ENCODE data around the gene EDA2R.

DNA sequence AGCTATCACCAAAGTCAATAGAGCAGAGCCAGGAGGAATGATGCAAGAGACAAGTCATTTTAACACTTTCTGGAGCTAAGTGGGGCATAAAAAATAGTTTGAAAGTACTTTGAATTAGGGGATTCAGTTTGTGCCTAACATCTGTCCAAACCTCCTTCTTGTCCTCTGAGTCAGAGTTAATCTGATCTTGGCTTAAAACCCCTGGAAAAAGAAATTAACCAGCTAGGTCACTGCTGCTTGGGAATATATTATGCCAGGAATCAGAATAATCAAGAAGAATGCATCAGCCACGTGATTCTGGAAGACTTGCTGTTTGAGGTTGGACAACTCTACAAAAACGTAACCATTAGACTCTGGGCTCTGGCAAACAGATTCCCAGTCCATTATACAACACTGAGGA, 45.3 kb upstream of the EDA2R start:
- TF ChIP-seq CTCF (IDR thresholded peaks at IDR 0.05) (no peak), POLR2AphosphoS5 (IDR thresholded peaks at IDR 0.05; ENCODE audit: low read depth, low read length) (no peak), SIN3A (IDR thresholded peaks at IDR 0.05; ENCODE audit: borderline replicate concordance, insufficient read depth, low read depth, low read length) (no peak), TCF7L2 (IDR thresholded peaks at IDR 0.05; ENCODE audit: low read depth, low read length) (no peak)
- TF ChIP-seq, protein P1, sequence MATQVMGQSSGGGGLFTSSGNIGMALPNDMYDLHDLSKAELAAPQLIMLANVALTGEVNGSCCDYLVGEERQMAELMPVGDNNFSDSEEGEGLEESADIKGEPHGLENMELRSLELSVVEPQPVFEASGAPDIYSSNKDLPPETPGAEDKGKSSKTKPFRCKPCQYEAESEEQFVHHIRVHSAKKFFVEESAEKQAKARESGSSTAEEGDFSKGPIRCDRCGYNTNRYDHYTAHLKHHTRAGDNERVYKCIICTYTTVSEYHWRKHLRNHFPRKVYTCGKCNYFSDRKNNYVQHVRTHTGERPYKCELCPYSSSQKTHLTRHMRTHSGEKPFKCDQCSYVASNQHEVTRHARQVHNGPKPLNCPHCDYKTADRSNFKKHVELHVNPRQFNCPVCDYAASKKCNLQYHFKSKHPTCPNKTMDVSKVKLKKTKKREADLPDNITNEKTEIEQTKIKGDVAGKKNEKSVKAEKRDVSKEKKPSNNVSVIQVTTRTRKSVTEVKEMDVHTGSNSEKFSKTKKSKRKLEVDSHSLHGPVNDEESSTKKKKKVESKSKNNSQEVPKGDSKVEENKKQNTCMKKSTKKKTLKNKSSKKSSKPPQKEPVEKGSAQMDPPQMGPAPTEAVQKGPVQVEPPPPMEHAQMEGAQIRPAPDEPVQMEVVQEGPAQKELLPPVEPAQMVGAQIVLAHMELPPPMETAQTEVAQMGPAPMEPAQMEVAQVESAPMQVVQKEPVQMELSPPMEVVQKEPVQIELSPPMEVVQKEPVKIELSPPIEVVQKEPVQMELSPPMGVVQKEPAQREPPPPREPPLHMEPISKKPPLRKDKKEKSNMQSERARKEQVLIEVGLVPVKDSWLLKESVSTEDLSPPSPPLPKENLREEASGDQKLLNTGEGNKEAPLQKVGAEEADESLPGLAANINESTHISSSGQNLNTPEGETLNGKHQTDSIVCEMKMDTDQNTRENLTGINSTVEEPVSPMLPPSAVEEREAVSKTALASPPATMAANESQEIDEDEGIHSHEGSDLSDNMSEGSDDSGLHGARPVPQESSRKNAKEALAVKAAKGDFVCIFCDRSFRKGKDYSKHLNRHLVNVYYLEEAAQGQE (IDR thresholded peaks at IDR 0.05; ENCODE audit: insufficient read depth in 1 of 2, low read depth in 2 of 2, low read length in 1 of 2) = no peak

Measured in Panc1 (cell line).